ENCODE data around the gene GALNT3. TPM values are rescaled to one million over a fixed set of nuclear protein-coding genes. Genes with fewer than 3 reads are reported as not detected.

Gene GALNT3
- total RNA-seq, 4 donors from 2014 or later: 0.26 to 2.5 (median 0.96) TPM

- Histone ChIP-seq H3K27me3 (no peaks in the 10 kb centered on the region), H3K36me3 (no peaks in the 10 kb centered on the region), H3K27ac (replicated peaks in 1 of 4) (no peak overlapping the region), H3K4me1 (peaks cover 0 to 5% (median 0%) of the 10 kb centered on the region in 4 donors), H3K4me3 (no peak overlapping the region), H3K9me3 (peaks cover 0 to 15% (median 5%) of the 10 kb centered on the region in 4 donors)
- DNase-seq (ENCODE audit: extremely low spot score): no peak
- intact Hi-C loops (cut with DNase I): no loop called here
- no peak for TF ChIP-seq CTCF (IDR thresholded peaks at IDR 0.05)
- TF ChIP-seq POLR2A (IDR thresholded peaks at IDR 0.05; ENCODE audit: low read depth): no peak
- TF ChIP-seq EP300 (IDR thresholded peaks at IDR 0.05): no peak
- TF ChIP-seq POLR2AphosphoS5 (IDR thresholded peaks at IDR 0.05): no peak
These were observed 15.9 kb downstream of the GALNT3 start for GRCh38 chr2:165778187-165778556.

GRCh38 chr2:165777522-165778186 lies 16.4 kb downstream of the GALNT3 start:
- no peaks in the 10 kb centered on the region for H3K36me3 ChIP-seq
- no peaks in the 10 kb centered on the region for H3K27me3 ChIP-seq
- no peak overlapping the region for H3K4me3 ChIP-seq
- intact Hi-C loops (cut with DNase I): no loop called here
- peaks cover 0 to 5% (median 0%) of the 10 kb centered on the region in 4 donors for H3K4me1 ChIP-seq
- H3K9me3 ChIP-seq: peaks cover 0 to 15% (median 5%) of the 10 kb centered on the region in 4 donors
- TF ChIP-seq CTCF (IDR thresholded peaks at IDR 0.05) (no peak), POLR2A (IDR thresholded peaks at IDR 0.05; ENCODE audit: low read depth) (no peak), EP300 (IDR thresholded peaks at IDR 0.05) (no peak), POLR2AphosphoS5 (IDR thresholded peaks at IDR 0.05) (no peak)
- DNase-seq (ENCODE audit: extremely low spot score): no peak
- H3K27ac ChIP-seq (replicated peaks in 1 of 4): no peak overlapping the region
- WGBS: 88% methylated on average over 2 of the region's 2 CpGs

GRCh38 chr2:165776796-165777195 lies 17.3 kb downstream of the GALNT3 start:
- H3K4me3 ChIP-seq: no peak overlapping the region
- H3K4me1 ChIP-seq: peaks cover 0 to 5% (median 0%) of the 10 kb centered on the region in 4 donors
- no peak for DNase-seq (ENCODE audit: extremely low spot score)
- H3K27me3 ChIP-seq: no peaks in the 10 kb centered on the region
- H3K36me3 ChIP-seq: no peaks in the 10 kb centered on the region
- H3K9me3 ChIP-seq: peaks cover 0 to 15% (median 5%) of the 10 kb centered on the region in 4 donors
- TF ChIP-seq POLR2AphosphoS5 (IDR thresholded peaks at IDR 0.05) (no peak), CTCF (IDR thresholded peaks at IDR 0.05) (no peak), EP300 (IDR thresholded peaks at IDR 0.05) (no peak), POLR2A (IDR thresholded peaks at IDR 0.05; ENCODE audit: low read depth) (no peak)
- no peak overlapping the region for H3K27ac ChIP-seq (replicated peaks in 1 of 4)
- intact Hi-C loops (cut with DNase I): no loop called here

- Histone ChIP-seq H3K4me1 (peaks cover 0 to 5% (median 0%) of the 10 kb centered on the region in 4 donors), H3K27ac (replicated peaks in 1 of 4) (no peak overlapping the region), H3K9me3 (peaks cover 0 to 15% (median 5%) of the 10 kb centered on the region in 4 donors), H3K4me3 (no peak overlapping the region), H3K36me3 (no peaks in the 10 kb centered on the region), H3K27me3 (no peaks in the 10 kb centered on the region)
- intact Hi-C loops (cut with DNase I): no loop called here
- DNase-seq (ENCODE audit: extremely low spot score): no peak
- no peak for TF ChIP-seq EP300 (IDR thresholded peaks at IDR 0.05)
- no peak for TF ChIP-seq POLR2AphosphoS5 (IDR thresholded peaks at IDR 0.05)
- TF ChIP-seq POLR2A (IDR thresholded peaks at IDR 0.05; ENCODE audit: low read depth): no peak
- TF ChIP-seq CTCF (IDR thresholded peaks at IDR 0.05): no peak
- 39% methylated on average over 4 of the region's 4 CpGs for WGBS
These were observed 18.0 kb downstream of the GALNT3 start for GRCh38 chr2:165776013-165776412.

- TF ChIP-seq CTCF (IDR thresholded peaks at IDR 0.05) (no peak), POLR2AphosphoS5 (IDR thresholded peaks at IDR 0.05) (no peak)
These were observed 20.4 kb downstream of the GALNT3 start for GRCh38 chr2:165773684-165774083.

More at GRCh38 chr2:165773684-165774083, 20.4 kb downstream of the GALNT3 start:
- H3K27ac ChIP-seq (replicated peaks in 1 of 4): no peak overlapping the region
- intact Hi-C loops (cut with DNase I): no loop called here
- H3K27me3 ChIP-seq: no peaks in the 10 kb centered on the region
- no peaks in the 10 kb centered on the region for H3K36me3 ChIP-seq
- no peak for DNase-seq (ENCODE audit: extremely low spot score)
- no peak overlapping the region for H3K4me3 ChIP-seq
- 91% methylated on average over 2 of the region's 2 CpGs for WGBS
- peaks cover 0 to 3% (median 0%) of the 10 kb centered on the region in 4 donors for H3K9me3 ChIP-seq
- H3K4me1 ChIP-seq: peaks cover 0 to 5% (median 0%) of the 10 kb centered on the region in 4 donors

Measured in esophagus muscularis mucosa (tissue), 4 donors.